GM18505 (cell line): ENCODE measurements around the gene ASS1.

ENCODE experiments used
- ATAC-seq: cut with Tn5 transposase; IDR thresholded peaks from one replicate; pipeline ENCODE4 v1.9.1; 2021; ENCODE audit not compliant: unreplicated experiment
- POLR2A ChIP-seq: IDR thresholded peaks from 4 replicates; pipeline ENCODE4 v1.6.1; 2011; ENCODE audit warnings: borderline replicate concordance; ENCODE audit not compliant: insufficient read depth, insufficient read length; ENCODE audit errors: extremely low read depth

The ASS1 gene

GRCh38 chr9:130544364-130544763 is 99.6 kb downstream of the ASS1 start:
- TF ChIP-seq POLR2A, result no peak
- ATAC-seq, result no peak

- TF ChIP-seq POLR2A, result no peak
- ATAC-seq, result no peak
These were observed 103.3 kb downstream of the ASS1 start for GRCh38 chr9:130548103-130548502.

- no peak for TF ChIP-seq POLR2A
- no peak for ATAC-seq
These were observed 104.5 kb downstream of the ASS1 start for GRCh38 chr9:130549093-130549735.
